ENCODE measurements around the gene CALM3. TPM values are rescaled to one million over a fixed set of nuclear protein-coding genes. Genes with fewer than 3 reads are reported as not detected.

Gene CALM3
- total and polyA plus RNA-seq, 3 experiments from 2014 or later, result 168 to 493 (median 465) TPM

- POLR2A ChIA-PET, result no interaction called here
- H3K27me3 Mint-ChIP-seq, result no peaks in the 10 kb centered on the region
- no peaks in the 10 kb centered on the region for H3K9me3 Mint-ChIP-seq
- CTCF ChIA-PET, result no interaction called here
- H3K27ac ChIP-seq (ENCODE audit: low read depth, low read length), result no peak overlapping the region
- no peaks in the 10 kb centered on the region for H3K27me3 ChIP-seq (ENCODE audit: insufficient read depth, low read length, poor library complexity, severe bottlenecking)
- no peaks in the 10 kb centered on the region for H3K4me1 ChIP-seq (ENCODE audit: insufficient read depth, low read length)
- H3K36me3 ChIP-seq (ENCODE audit: insufficient read depth, low read length), result no peaks in the 10 kb centered on the region
- H3K4me1 Mint-ChIP-seq, result no peaks in the 10 kb centered on the region
- no peak overlapping the region for H3K4me3 ChIP-seq (ENCODE audit: low read length)
- H3K27ac Mint-ChIP-seq, result no peak overlapping the region
- H3K9me3 ChIP-seq (ENCODE audit: low read length), result no peaks in the 10 kb centered on the region
- no peak for DNase-seq
- no peaks in the 10 kb centered on the region for H3K36me3 Mint-ChIP-seq
- no peak overlapping the region for H3K4me3 Mint-ChIP-seq
Observed at GRCh38 chr19:46587861-46588260, 13.3 kb upstream of the CALM3 start.

- no peaks in the 10 kb centered on the region for H3K27me3 ChIP-seq (ENCODE audit: insufficient read depth, low read length, poor library complexity, severe bottlenecking)
- DNase-seq, result no peak
- H3K36me3 ChIP-seq (ENCODE audit: insufficient read depth, low read length), result no peaks in the 10 kb centered on the region
- H3K27ac ChIP-seq (ENCODE audit: low read depth, low read length), result no peak overlapping the region
- ChIA-PET CTCF (no interaction called here), POLR2A (no interaction called here)
- no peaks in the 10 kb centered on the region for H3K9me3 Mint-ChIP-seq
- H3K9me3 ChIP-seq (ENCODE audit: low read length), result no peaks in the 10 kb centered on the region
- no peak overlapping the region for H3K27ac Mint-ChIP-seq
- no peaks in the 10 kb centered on the region for H3K4me1 Mint-ChIP-seq
- H3K27me3 Mint-ChIP-seq, result no peaks in the 10 kb centered on the region
- H3K4me3 Mint-ChIP-seq, result no peak overlapping the region
- H3K4me3 ChIP-seq (ENCODE audit: low read length), result no peak overlapping the region
- H3K4me1 ChIP-seq (ENCODE audit: insufficient read depth, low read length), result no peaks in the 10 kb centered on the region
- H3K36me3 Mint-ChIP-seq, result peaks cover 0 to 2% (median 0%) of the 10 kb centered on the region in 3 donors
Observed at GRCh38 chr19:46591254-46591653, 9.9 kb upstream of the CALM3 start.

GRCh38 chr19:46591870-46592269 lies 9.3 kb upstream of the CALM3 start:
- Histone ChIP-seq H3K4me1 (ENCODE audit: insufficient read depth, low read length) (no peaks in the 10 kb centered on the region), H3K27ac (ENCODE audit: low read depth, low read length) (no peak overlapping the region), H3K4me3 (ENCODE audit: low read length) (no peak overlapping the region), H3K36me3 (ENCODE audit: insufficient read depth, low read length) (no peaks in the 10 kb centered on the region), H3K9me3 (ENCODE audit: low read length) (no peaks in the 10 kb centered on the region), H3K27me3 (ENCODE audit: insufficient read depth, low read length, poor library complexity, severe bottlenecking) (no peaks in the 10 kb centered on the region)
- H3K27ac Mint-ChIP-seq, result peak overlapping the region in 1 of 8 donors; percentile 46
- peaks cover 0 to 2% (median 0%) of the 10 kb centered on the region in 3 donors for H3K36me3 Mint-ChIP-seq
- H3K4me1 Mint-ChIP-seq, result no peaks in the 10 kb centered on the region
- CTCF ChIA-PET, result no interaction called here
- POLR2A ChIA-PET, result no interaction called here
- no peaks in the 10 kb centered on the region for H3K27me3 Mint-ChIP-seq
- no peak overlapping the region for H3K4me3 Mint-ChIP-seq
- no peaks in the 10 kb centered on the region for H3K9me3 Mint-ChIP-seq
- DNase-seq, result no peak

- H3K27ac Mint-ChIP-seq, result peak overlapping the region in 1 of 8 donors; percentile 34
- ChIA-PET CTCF (interaction anchor here (1.0 kb wide), 1 partner anchor 10 kb away, joined by 3 read pairs; no protein-coding TSS in a partner anchor), POLR2A (no interaction called here)
- Histone ChIP-seq H3K36me3 (ENCODE audit: insufficient read depth, low read length) (no peaks in the 10 kb centered on the region), H3K4me1 (ENCODE audit: insufficient read depth, low read length) (peaks cover 6% of the 10 kb centered on the region), H3K4me3 (ENCODE audit: low read length) (no peak overlapping the region), H3K9me3 (ENCODE audit: low read length) (no peaks in the 10 kb centered on the region), H3K27ac (ENCODE audit: low read depth, low read length) (no peak overlapping the region), H3K27me3 (ENCODE audit: insufficient read depth, low read length, poor library complexity, severe bottlenecking) (no peaks in the 10 kb centered on the region)
- H3K27me3 Mint-ChIP-seq, result peaks cover 0 to 6% of the 10 kb centered on the region in 2 donors
- peaks cover 2 to 14% (median 11%) of the 10 kb centered on the region in 5 donors for H3K9me3 Mint-ChIP-seq
- no peak for DNase-seq
- peaks cover 4 to 11% (median 7%) of the 10 kb centered on the region in 3 donors for H3K36me3 Mint-ChIP-seq
- H3K4me1 Mint-ChIP-seq, result peaks cover 7 to 14% (median 10%) of the 10 kb centered on the region in 3 donors
- no peak overlapping the region for H3K4me3 Mint-ChIP-seq
Observed at GRCh38 chr19:46596008-46596407, 5.1 kb upstream of the CALM3 start.

GRCh38 chr19:46598372-46598917 lies 2.7 kb upstream of the CALM3 start:
- peak overlapping the region in 1 of 7 donors; percentile 7 for H3K4me3 Mint-ChIP-seq
- H3K4me3 ChIP-seq (ENCODE audit: low read length), result no peak overlapping the region
- DNase-seq, result no peak
- H3K4me1 Mint-ChIP-seq, result peaks cover 21 to 30% (median 26%) of the 10 kb centered on the region in 3 donors
- no peak overlapping the region for H3K27ac ChIP-seq (ENCODE audit: low read depth, low read length)
- POLR2A ChIA-PET, result interaction anchor here (0.5 kb wide), 1 partner anchor 59 kb away, joined by 6 read pairs; no protein-coding TSS in a partner anchor
- no peaks in the 10 kb centered on the region for H3K36me3 ChIP-seq (ENCODE audit: insufficient read depth, low read length)
- no peaks in the 10 kb centered on the region for H3K9me3 ChIP-seq (ENCODE audit: low read length)
- peak overlapping the region in 2 of 8 donors; percentile 32 to 100 for H3K27ac Mint-ChIP-seq
- peaks cover 2 to 14% (median 11%) of the 10 kb centered on the region in 5 donors for H3K9me3 Mint-ChIP-seq
- H3K36me3 Mint-ChIP-seq, result peaks cover 7 to 11% (median 11%) of the 10 kb centered on the region in 3 donors
- peaks cover 0 to 7% of the 10 kb centered on the region in 2 donors for H3K27me3 Mint-ChIP-seq
- CTCF ChIA-PET, result interaction anchor here (0.5 kb wide), 1 partner anchor 242 kb away, joined by 3 read pairs; no protein-coding TSS in a partner anchor
- no peaks in the 10 kb centered on the region for H3K27me3 ChIP-seq (ENCODE audit: insufficient read depth, low read length, poor library complexity, severe bottlenecking)
- peaks cover 16% of the 10 kb centered on the region for H3K4me1 ChIP-seq (ENCODE audit: insufficient read depth, low read length)

- H3K36me3 Mint-ChIP-seq, result peaks cover 7 to 14% (median 11%) of the 10 kb centered on the region in 3 donors
- H3K9me3 Mint-ChIP-seq, result peaks cover 2 to 14% (median 11%) of the 10 kb centered on the region in 5 donors
Observed at GRCh38 chr19:46599716-46600373, 1.3 kb upstream of the CALM3 start.

GRCh38 chr19:46600384-46601317 lies 479 bp upstream of the CALM3 start:
- H3K36me3 ChIP-seq (ENCODE audit: insufficient read depth, low read length), result peaks cover 5% of the 10 kb centered on the region
- H3K27ac ChIP-seq (ENCODE audit: low read depth, low read length), result peak overlapping the region; percentile 100
- no peaks in the 10 kb centered on the region for H3K9me3 ChIP-seq (ENCODE audit: low read length)
- peak overlapping the region; percentile 94 to 100 (median 99) for H3K4me3 Mint-ChIP-seq
- peaks cover 2 to 14% (median 11%) of the 10 kb centered on the region in 5 donors for H3K9me3 Mint-ChIP-seq
- H3K4me3 ChIP-seq (ENCODE audit: low read length), result peak overlapping the region; percentile 88
- peaks cover 28 to 46% (median 36%) of the 10 kb centered on the region in 3 donors for H3K4me1 Mint-ChIP-seq
- peak overlapping the region; percentile 100 for H3K27ac Mint-ChIP-seq
- H3K36me3 Mint-ChIP-seq, result peaks cover 5 to 22% (median 11%) of the 10 kb centered on the region in 3 donors
- H3K27me3 ChIP-seq (ENCODE audit: insufficient read depth, low read length, poor library complexity, severe bottlenecking), result no peaks in the 10 kb centered on the region
- ChIA-PET POLR2A (interaction anchor here (0.5 to 4.2 kb wide), 17 partner anchors 10 to 1191 kb away, joined by 3 to 52 read pairs (median 3); partner anchors contain the start of genes CCDC9, DACT3 and ZC3H4), CTCF (interaction anchor here (0.6 to 4.3 kb wide), 6 partner anchors 12 to 1122 kb away, joined by 3 to 64 read pairs (median 3); partner anchors contain the start of genes DACT3 and KPTN)
- peak; percentile 91 to 98 (median 97) for DNase-seq
- H3K4me1 ChIP-seq (ENCODE audit: insufficient read depth, low read length), result peaks cover 26% of the 10 kb centered on the region
- peaks cover 0 to 7% of the 10 kb centered on the region in 2 donors for H3K27me3 Mint-ChIP-seq

More at GRCh38 chr19:46599716-46600373, 1.3 kb upstream of the CALM3 start:
- peak overlapping the region; percentile 100 for H3K27ac ChIP-seq (ENCODE audit: low read depth, low read length)
- no peaks in the 10 kb centered on the region for H3K36me3 ChIP-seq (ENCODE audit: insufficient read depth, low read length)
- no peak for DNase-seq
- peaks cover 26% of the 10 kb centered on the region for H3K4me1 ChIP-seq (ENCODE audit: insufficient read depth, low read length)
- H3K4me3 ChIP-seq (ENCODE audit: low read length), result peak overlapping the region; percentile 88
- H3K27ac Mint-ChIP-seq, result peak overlapping the region; percentile 100
- CTCF ChIA-PET, result interaction anchor here (0.6 to 4.3 kb wide), 3 partner anchors 12 to 884 kb away, joined by 3 to 64 read pairs (median 3); partner anchors contain the start of gene KPTN
- H3K27me3 Mint-ChIP-seq, result peaks cover 0 to 7% of the 10 kb centered on the region in 2 donors
- H3K27me3 ChIP-seq (ENCODE audit: insufficient read depth, low read length, poor library complexity, severe bottlenecking), result no peaks in the 10 kb centered on the region
- H3K4me3 Mint-ChIP-seq, result peak overlapping the region; percentile 94 to 100 (median 99)
- POLR2A ChIA-PET, result interaction anchor here (0.5 to 4.2 kb wide), 11 partner anchors 11 to 1190 kb away, joined by 3 to 52 read pairs (median 4); partner anchors contain the start of genes CCDC9, DACT3 and ZC3H4
- H3K4me1 Mint-ChIP-seq, result peaks cover 27 to 44% (median 36%) of the 10 kb centered on the region in 3 donors
- H3K9me3 ChIP-seq (ENCODE audit: low read length), result no peaks in the 10 kb centered on the region

Data from CD8-positive, alpha-beta memory T cell (primary cell).